Hepatocyte (in vitro differentiated cells): ENCODE data around the gene NBDY. TPM values are rescaled to one million over a fixed set of nuclear protein-coding genes. Genes with fewer than 3 reads are reported as not detected.

ENCODE experiments used
- polyA plus RNA-seq: library from polyadenylated mRNA; unstranded; fragments of >200 nt; fragmentation: Nextera tagmentation; extraction: Ambion mirVana; gene quantifications from 2 replicates; pipeline ENCODE4 v1.2.1, GENCODE V29; 2016
- total RNA-seq: library from RNA; depleted of rRNA; stranded (reverse); fragments of >200 nt; gene quantifications from 2 replicates; pipeline ENCODE4 v1.2.3, GENCODE V29; 2014

NBDY gene
- total and polyA plus RNA-seq, 2 experiments from 2014 or later, result 20.4 to 166 TPM

Other genes starting within 250 kb of the NBDY start
- gene UBQLN2, start 165.6 kb upstream of the NBDY start, total RNA-seq, result 21.2 and 23.8 TPM in 2 replicates
- 35.4 and 39.5 TPM in 2 replicates for gene UBQLN2, start 165.6 kb upstream of the NBDY start, polyA plus RNA-seq